ENCODE results near the gene PRRC2A. TPM values are rescaled to one million over a fixed set of nuclear protein-coding genes. Genes with fewer than 3 reads are reported as not detected.
A peak's percentile ranks its signal among the peaks of the same experiment; 100 is the strongest.

The PRRC2A gene
- total and polyA plus RNA-seq, 4 donors = 28.5 to 164 (median 153) TPM

DNA sequence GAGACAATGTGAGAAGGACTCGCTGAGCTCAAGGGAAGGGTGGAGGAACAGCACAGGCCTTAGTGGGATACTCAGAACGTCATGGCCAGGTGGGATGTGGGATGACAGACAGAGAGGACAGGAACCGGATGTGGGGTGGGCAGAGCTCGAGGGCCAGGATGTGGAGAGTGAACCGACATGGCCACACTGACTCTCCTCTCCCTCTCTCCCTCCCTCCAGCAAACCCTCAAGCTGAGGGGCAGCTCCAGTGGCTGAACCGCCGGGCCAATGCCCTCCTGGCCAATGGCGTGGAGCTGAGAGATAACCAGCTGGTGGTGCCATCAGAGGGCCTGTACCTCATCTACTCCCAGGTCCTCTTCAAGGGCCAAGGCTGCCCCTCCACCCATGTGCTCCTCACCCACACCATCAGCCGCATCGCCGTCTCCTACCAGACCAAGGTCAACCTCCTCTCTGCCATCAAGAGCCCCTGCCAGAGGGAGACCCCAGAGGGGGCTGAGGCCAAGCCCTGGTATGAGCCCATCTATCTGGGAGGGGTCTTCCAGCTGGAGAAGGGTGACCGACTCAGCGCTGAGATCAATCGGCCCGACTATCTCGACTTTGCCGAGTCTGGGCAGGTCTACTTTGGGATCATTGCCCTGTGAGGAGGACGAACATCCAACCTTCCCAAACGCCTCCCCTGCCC lies 43.5 kb upstream of the PRRC2A start:
- no peaks in the 10 kb centered on the region for H3K9me3 ChIP-seq (ENCODE audit: control insufficient read depth, low read length)
- DNase-seq (no peak), ATAC-seq (ENCODE audit: low FRiP score) (no peak)
- H3K36me3 ChIP-seq (ENCODE audit: control insufficient read depth in 1 of 2, insufficient read depth in 2 of 2, low read length in 1 of 2) = no peaks in the 10 kb centered on the region
- H3K27ac ChIP-seq (ENCODE audit: low read depth in 1 of 2, low read length in 2 of 2) = no peak overlapping the region
- 87 to 88% methylated on average over 18 to 19 of the region's 19 CpGs for WGBS, 2 donors
- no peaks in the 10 kb centered on the region for H3K27me3 ChIP-seq (ENCODE audit: control insufficient read depth in 1 of 2, insufficient read depth in 2 of 2, low read length in 1 of 2)
- no peaks in the 10 kb centered on the region for H3K4me1 ChIP-seq (ENCODE audit: control insufficient read depth in 1 of 2, insufficient read depth in 2 of 2, low read length in 2 of 2)
- H3K4me3 ChIP-seq (ENCODE audit: low read length in 2 of 2) = no peak overlapping the region
- intact Hi-C loops (cut with DNase I) = no loop called here

DNA sequence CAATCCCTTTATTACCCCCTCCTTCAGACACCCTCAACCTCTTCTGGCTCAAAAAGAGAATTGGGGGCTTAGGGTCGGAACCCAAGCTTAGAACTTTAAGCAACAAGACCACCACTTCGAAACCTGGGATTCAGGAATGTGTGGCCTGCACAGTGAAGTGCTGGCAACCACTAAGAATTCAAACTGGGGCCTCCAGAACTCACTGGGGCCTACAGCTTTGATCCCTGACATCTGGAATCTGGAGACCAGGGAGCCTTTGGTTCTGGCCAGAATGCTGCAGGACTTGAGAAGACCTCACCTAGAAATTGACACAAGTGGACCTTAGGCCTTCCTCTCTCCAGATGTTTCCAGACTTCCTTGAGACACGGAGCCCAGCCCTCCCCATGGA lies 42.9 kb upstream of the PRRC2A start:
- no peaks in the 10 kb centered on the region for H3K9me3 ChIP-seq (ENCODE audit: control insufficient read depth, low read length)
- H3K4me1 ChIP-seq (ENCODE audit: control insufficient read depth in 1 of 2, insufficient read depth in 2 of 2, low read length in 2 of 2) = no peaks in the 10 kb centered on the region
- WGBS, 2 donors = 82 to 84% methylated on average over 3 of the region's 3 CpGs
- ATAC-seq (ENCODE audit: low FRiP score) (no peak), DNase-seq (no peak)
- no peak overlapping the region for H3K4me3 ChIP-seq (ENCODE audit: low read length in 2 of 2)
- no peaks in the 10 kb centered on the region for H3K27me3 ChIP-seq (ENCODE audit: control insufficient read depth in 1 of 2, insufficient read depth in 2 of 2, low read length in 1 of 2)
- no peak overlapping the region for H3K27ac ChIP-seq (ENCODE audit: low read depth in 1 of 2, low read length in 2 of 2)
- intact Hi-C loops (cut with DNase I) = no loop called here
- H3K36me3 ChIP-seq (ENCODE audit: control insufficient read depth in 1 of 2, insufficient read depth in 2 of 2, low read length in 1 of 2) = no peaks in the 10 kb centered on the region

DNA sequence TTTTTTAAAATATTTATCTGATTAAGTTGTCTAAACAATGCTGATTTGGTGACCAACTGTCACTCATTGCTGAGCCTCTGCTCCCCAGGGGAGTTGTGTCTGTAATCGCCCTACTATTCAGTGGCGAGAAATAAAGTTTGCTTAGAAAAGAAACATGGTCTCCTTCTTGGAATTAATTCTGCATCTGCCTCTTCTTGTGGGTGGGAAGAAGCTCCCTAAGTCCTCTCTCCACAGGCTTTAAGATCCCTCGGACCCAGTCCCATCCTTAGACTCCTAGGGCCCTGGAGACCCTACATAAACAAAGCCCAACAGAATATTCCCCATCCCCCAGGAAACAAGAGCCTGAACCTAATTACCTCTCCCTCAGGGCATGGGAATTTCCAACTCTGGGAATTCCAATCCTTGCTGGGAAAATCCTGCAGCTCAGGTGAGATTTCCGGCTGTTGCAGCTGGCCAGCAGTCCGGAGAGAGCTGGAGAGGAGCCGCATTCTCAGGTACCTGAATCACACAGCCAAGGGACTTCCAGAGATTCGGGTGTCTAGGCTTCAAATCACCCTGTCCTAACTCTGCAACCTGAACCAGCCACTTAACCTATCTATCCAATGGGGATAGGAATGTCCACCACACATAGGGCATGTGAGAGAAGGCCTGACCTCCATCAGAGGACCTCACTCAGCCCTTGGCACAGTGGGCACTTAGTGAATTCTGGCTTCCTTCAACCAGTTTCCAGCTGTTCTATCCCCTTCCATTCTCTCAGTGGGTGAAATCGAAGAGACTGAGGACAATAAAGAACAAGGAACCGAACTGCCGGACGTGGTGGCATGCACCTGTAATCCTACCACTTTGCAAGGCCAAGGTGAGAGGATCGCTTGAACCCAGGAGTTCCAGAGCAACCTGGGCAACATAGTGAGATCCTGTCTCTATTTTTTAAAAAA lies 42.1 kb upstream of the PRRC2A start:
- H3K4me3 ChIP-seq (ENCODE audit: low read length in 2 of 2) = no peak overlapping the region
- H3K9me3 ChIP-seq (ENCODE audit: control insufficient read depth, low read length) = no peaks in the 10 kb centered on the region
- intact Hi-C loops (cut with DNase I) = no loop called here
- H3K4me1 ChIP-seq (ENCODE audit: control insufficient read depth in 1 of 2, insufficient read depth in 2 of 2, low read length in 2 of 2) = no peaks in the 10 kb centered on the region
- no peak for ATAC-seq (ENCODE audit: low FRiP score)
- no peaks in the 10 kb centered on the region for H3K27me3 ChIP-seq (ENCODE audit: control insufficient read depth in 1 of 2, insufficient read depth in 2 of 2, low read length in 1 of 2)
- WGBS, 2 donors = 82 to 84% methylated on average over 12 of the region's 12 CpGs
- H3K27ac ChIP-seq (ENCODE audit: low read depth in 1 of 2, low read length in 2 of 2) = no peak overlapping the region
- DNase-seq = no peak
- H3K36me3 ChIP-seq (ENCODE audit: control insufficient read depth in 1 of 2, insufficient read depth in 2 of 2, low read length in 1 of 2) = no peaks in the 10 kb centered on the region

DNA sequence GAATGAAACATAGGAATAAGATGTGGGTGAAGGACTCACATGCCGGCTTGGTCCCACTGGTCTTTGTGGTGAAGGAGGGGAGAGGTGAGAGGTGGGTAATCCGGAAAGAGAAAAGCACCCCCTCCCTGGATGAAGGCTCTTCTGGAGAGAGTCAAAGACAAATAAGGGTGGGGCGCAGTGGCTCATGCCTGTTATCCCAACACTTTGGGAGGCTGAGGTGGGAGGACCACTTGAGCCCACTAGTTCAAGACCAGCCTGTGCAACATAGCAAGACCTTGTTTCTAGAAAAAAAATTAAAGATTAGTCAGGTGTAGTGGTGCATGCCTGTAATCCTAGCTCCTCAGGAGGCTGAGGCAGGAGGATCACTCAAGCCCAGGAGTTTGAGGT lies 41.4 kb upstream of the PRRC2A start:
- Histone ChIP-seq H3K4me1 (ENCODE audit: control insufficient read depth in 1 of 2, insufficient read depth in 2 of 2, low read length in 2 of 2) (no peaks in the 10 kb centered on the region), H3K27ac (ENCODE audit: low read depth in 1 of 2, low read length in 2 of 2) (no peak overlapping the region), H3K36me3 (ENCODE audit: control insufficient read depth in 1 of 2, insufficient read depth in 2 of 2, low read length in 1 of 2) (no peaks in the 10 kb centered on the region), H3K9me3 (ENCODE audit: control insufficient read depth, low read length) (no peaks in the 10 kb centered on the region), H3K27me3 (ENCODE audit: control insufficient read depth in 1 of 2, insufficient read depth in 2 of 2, low read length in 1 of 2) (no peaks in the 10 kb centered on the region), H3K4me3 (ENCODE audit: low read length in 2 of 2) (no peak overlapping the region)
- intact Hi-C loops (cut with DNase I) = no loop called here
- DNase-seq = no peak
- no peak for ATAC-seq (ENCODE audit: low FRiP score)
- 92 to 94% methylated on average over 3 of the region's 3 CpGs for WGBS, 2 donors

DNA sequence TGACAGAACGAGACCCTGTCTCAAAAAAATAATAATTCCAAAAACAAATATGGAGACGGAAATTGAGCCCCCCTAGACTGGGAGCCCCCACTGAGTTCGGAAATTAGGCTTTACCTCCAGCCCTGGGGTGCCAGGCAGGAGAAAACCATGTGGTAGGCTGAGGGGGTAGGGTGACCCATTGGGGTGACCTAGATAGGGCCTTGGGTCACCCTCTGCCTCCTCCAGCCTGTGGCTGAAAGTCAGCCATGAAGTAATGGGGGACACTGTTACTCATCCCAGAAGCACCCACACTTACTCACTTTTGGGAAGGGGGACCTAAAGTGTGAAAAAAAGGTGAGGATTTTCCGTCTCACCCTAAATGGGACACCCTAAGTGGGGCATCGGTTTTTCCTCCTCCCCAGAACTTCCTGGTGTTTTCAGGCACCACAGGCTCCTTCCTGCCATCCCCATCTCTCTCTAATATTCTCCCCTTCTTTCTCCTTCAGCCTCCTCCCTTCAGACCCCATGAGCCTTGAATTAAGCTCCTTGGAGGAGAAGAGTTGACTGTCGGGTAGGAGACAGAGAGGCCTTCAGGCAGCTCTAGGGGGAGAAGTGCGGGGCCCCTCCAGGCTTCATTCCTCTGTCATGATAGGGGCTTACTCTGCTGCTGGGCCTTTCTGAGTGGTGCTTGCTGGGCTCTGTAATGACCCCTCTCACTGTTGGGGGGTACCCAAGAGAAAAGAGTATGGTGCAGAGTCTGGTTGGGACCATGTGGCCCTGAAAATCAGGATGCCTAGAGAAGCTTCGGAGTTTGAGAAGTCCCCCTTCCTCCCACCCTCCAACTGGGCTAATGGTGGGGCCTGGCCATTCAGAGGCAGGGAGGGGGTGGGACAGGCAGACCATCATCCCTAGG lies 40.7 kb upstream of the PRRC2A start:
- 95 to 97% methylated on average over 8 of the region's 8 CpGs for WGBS, 2 donors
- no peak overlapping the region for H3K27ac ChIP-seq (ENCODE audit: low read depth in 1 of 2, low read length in 2 of 2)
- DNase-seq (no peak), ATAC-seq (ENCODE audit: low FRiP score) (no peak)
- intact Hi-C loops (cut with DNase I) = loop anchor here (2.0 kb wide), 2 partner anchors 19 to 33 kb away; partner anchors contain the start of genes ATP6V1G2 (in 2 of the 2) and NFKBIL1 (in 2 of the 2)
- no peaks in the 10 kb centered on the region for H3K27me3 ChIP-seq (ENCODE audit: control insufficient read depth in 1 of 2, insufficient read depth in 2 of 2, low read length in 1 of 2)
- no peaks in the 10 kb centered on the region for H3K36me3 ChIP-seq (ENCODE audit: control insufficient read depth in 1 of 2, insufficient read depth in 2 of 2, low read length in 1 of 2)
- H3K4me3 ChIP-seq (ENCODE audit: low read length in 2 of 2) = no peak overlapping the region
- no peaks in the 10 kb centered on the region for H3K4me1 ChIP-seq (ENCODE audit: control insufficient read depth in 1 of 2, insufficient read depth in 2 of 2, low read length in 2 of 2)
- no peaks in the 10 kb centered on the region for H3K9me3 ChIP-seq (ENCODE audit: control insufficient read depth, low read length)

DNA sequence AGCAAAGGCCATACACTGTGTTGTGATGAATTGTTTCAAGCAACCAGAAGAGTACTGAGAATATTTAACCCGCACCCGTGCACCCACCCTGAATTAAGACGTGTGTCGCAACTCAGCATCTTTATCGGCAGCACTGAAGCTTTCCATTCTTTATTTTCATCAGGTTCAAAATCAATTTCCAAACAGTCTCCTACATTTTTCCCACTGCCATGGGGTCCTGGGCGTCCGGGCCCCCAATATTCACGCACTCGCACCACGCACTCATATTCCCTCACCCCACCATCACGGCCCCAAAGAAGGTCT lies 40.1 kb upstream of the PRRC2A start:
- Histone ChIP-seq H3K27ac (ENCODE audit: low read depth in 1 of 2, low read length in 2 of 2) (no peak overlapping the region), H3K4me1 (ENCODE audit: control insufficient read depth in 1 of 2, insufficient read depth in 2 of 2, low read length in 2 of 2) (no peaks in the 10 kb centered on the region), H3K27me3 (ENCODE audit: control insufficient read depth in 1 of 2, insufficient read depth in 2 of 2, low read length in 1 of 2) (no peaks in the 10 kb centered on the region), H3K4me3 (ENCODE audit: low read length in 2 of 2) (peak overlapping the region in 1 of 2 donors; percentile 32), H3K9me3 (ENCODE audit: control insufficient read depth, low read length) (no peaks in the 10 kb centered on the region), H3K36me3 (ENCODE audit: control insufficient read depth in 1 of 2, insufficient read depth in 2 of 2, low read length in 1 of 2) (no peaks in the 10 kb centered on the region)
- intact Hi-C loops (cut with DNase I) = loop anchor here (2.0 kb wide), 2 partner anchors 18 to 34 kb away; partner anchors contain the start of genes ATP6V1G2 (in 2 of the 2) and NFKBIL1 (in 2 of the 2)
- 39 to 40% methylated on average over 11 of the region's 11 CpGs for WGBS, 2 donors
- no peak for ATAC-seq (ENCODE audit: low FRiP score)
- no peak for DNase-seq

DNA sequence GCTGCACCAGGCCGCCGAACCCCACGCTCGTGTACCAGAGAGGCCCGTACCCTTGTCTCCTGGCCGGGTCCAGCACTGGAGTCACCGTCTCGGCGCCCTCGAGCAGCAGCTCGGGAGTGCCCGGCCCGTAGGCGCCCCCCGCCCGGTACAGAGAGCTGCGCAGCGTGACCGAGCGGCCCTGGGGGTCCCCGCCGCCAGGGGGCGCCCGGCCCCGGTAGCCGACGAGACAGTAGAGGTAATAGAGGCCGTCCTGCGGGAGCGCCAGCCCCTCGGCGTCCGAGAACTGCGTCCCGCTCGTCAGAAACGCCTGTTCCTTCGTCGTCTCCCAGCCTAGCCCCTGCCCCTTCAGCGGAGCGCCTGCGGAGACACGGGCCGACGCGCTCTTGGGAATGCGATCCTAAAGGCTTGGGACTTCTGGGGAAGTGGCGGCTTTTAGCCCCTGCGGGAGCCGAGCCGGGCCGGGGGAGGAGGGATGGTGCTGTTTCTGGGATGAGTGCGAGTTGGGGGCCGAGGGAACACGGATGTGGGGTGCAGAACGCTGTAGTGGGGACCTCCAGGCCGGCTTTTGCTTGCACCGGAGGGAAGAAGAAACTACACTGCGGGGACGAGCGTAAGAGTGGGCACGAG lies 39.6 kb upstream of the PRRC2A start:
- ATAC-seq (ENCODE audit: low FRiP score) (peak; percentile 96), DNase-seq (peak; percentile 92 to 97)
- intact Hi-C loops (cut with DNase I) = loop anchor here (2.0 kb wide), 2 partner anchors 18 to 34 kb away; partner anchors contain the start of genes ATP6V1G2 (in 2 of the 2) and NFKBIL1 (in 2 of the 2)
- Histone ChIP-seq H3K4me3 (ENCODE audit: low read length in 2 of 2) (peak overlapping the region; percentile 20 to 32), H3K9me3 (ENCODE audit: control insufficient read depth, low read length) (no peaks in the 10 kb centered on the region), H3K36me3 (ENCODE audit: control insufficient read depth in 1 of 2, insufficient read depth in 2 of 2, low read length in 1 of 2) (no peaks in the 10 kb centered on the region), H3K4me1 (ENCODE audit: control insufficient read depth in 1 of 2, insufficient read depth in 2 of 2, low read length in 2 of 2) (no peaks in the 10 kb centered on the region), H3K27me3 (ENCODE audit: control insufficient read depth in 1 of 2, insufficient read depth in 2 of 2, low read length in 1 of 2) (no peaks in the 10 kb centered on the region), H3K27ac (ENCODE audit: low read depth in 1 of 2, low read length in 2 of 2) (peak overlapping the region in 1 of 2 donors; percentile 7)
- 1% methylated on average over 62 of the region's 62 CpGs for WGBS, 2 donors
